IMR-90 (cell line): ENCODE results near the gene RGPD8.
"Not testable (repeated sequence)": the region's sequence is repeated elsewhere in the genome, so short reads cannot be mapped to it uniquely, and the experiment has no call there.

ENCODE experiments used
- CEBPB ChIP-seq: IDR thresholded peaks from 2 replicates; pipeline ENCODE4 v1.6.1; 2012; ENCODE audit warnings: low read depth, low read length, improper control_type of control experiment
- CTCF ChIP-seq: conservative IDR thresholded peaks from 2 replicates; pipeline ENCODE4 v1.5.1; 2012; ENCODE audit warnings: mild to moderate bottlenecking, low read depth, low read length, improper control_type of control experiment
- FOS ChIP-seq: fragments of 150-350 bp; IDR thresholded peaks from 2 replicates; pipeline ENCODE4 v1.6.1; 2016; ENCODE audit warnings: low read depth, low read length
- MXI1 ChIP-seq: IDR thresholded peaks from 2 replicates; pipeline ENCODE4 v1.6.1; 2012; ENCODE audit warnings: low read depth, mild to moderate bottlenecking, low read length, moderate library complexity, borderline replicate concordance
- POLR2A ChIP-seq: IDR thresholded peaks from 2 replicates; pipeline ENCODE4 v1.6.1; 2012; ENCODE audit warnings: mild to moderate bottlenecking, low read depth, low read length

- not testable (repeated sequence) for TF ChIP-seq POLR2A, CEBPB, MXI1, CTCF, FOS
Observed at GRCh38 chr2:112416860-112417259, 16.6 kb downstream of the RGPD8 start.
